ENCODE results near the gene LRFN2.

The LRFN2 gene

GRCh38 chr6:40436685-40437604, 150.2 kb downstream of the LRFN2 start:
- DNase-seq (ENCODE audit: low read depth), result no peak

- no peak for DNase-seq (ENCODE audit: low read depth)
These were observed 154.2 kb downstream of the LRFN2 start for GRCh38 chr6:40432982-40433381.

- no peak for DNase-seq (ENCODE audit: low read depth)
These were observed 155.5 kb downstream of the LRFN2 start for GRCh38 chr6:40431706-40432105.

- DNase-seq (ENCODE audit: low read depth), result no peak
These were observed 160.0 kb downstream of the LRFN2 start for GRCh38 chr6:40427196-40427595.

GRCh38 chr6:40426346-40427066, 160.7 kb downstream of the LRFN2 start:
- DNase-seq (ENCODE audit: low read depth), result no peak

- no peak for DNase-seq (ENCODE audit: low read depth)
These were observed 161.8 kb downstream of the LRFN2 start for GRCh38 chr6:40425192-40425919.

- DNase-seq (ENCODE audit: low read depth), result no peak
These were observed 165.1 kb downstream of the LRFN2 start for GRCh38 chr6:40422046-40422445.

GRCh38 chr6:40419946-40420728, 167.0 kb downstream of the LRFN2 start:
- DNase-seq (ENCODE audit: low read depth), result no peak

GRCh38 chr6:40419377-40419776, 167.8 kb downstream of the LRFN2 start:
- DNase-seq (ENCODE audit: low read depth), result no peak

GRCh38 chr6:40417031-40417430, 170.1 kb downstream of the LRFN2 start:
- no peak for DNase-seq (ENCODE audit: low read depth)

GRCh38 chr6:40414617-40415016, 172.5 kb downstream of the LRFN2 start:
- no peak for DNase-seq (ENCODE audit: low read depth)

GRCh38 chr6:40413239-40413638, 173.9 kb downstream of the LRFN2 start:
- no peak for DNase-seq (ENCODE audit: low read depth)

- no peak for DNase-seq (ENCODE audit: low read depth)
These were observed 175.3 kb downstream of the LRFN2 start for GRCh38 chr6:40411881-40412280.

- no peak for DNase-seq (ENCODE audit: low read depth)
These were observed 176.3 kb downstream of the LRFN2 start for GRCh38 chr6:40410821-40411220.

GRCh38 chr6:40409716-40410397, 177.3 kb downstream of the LRFN2 start:
- no peak for DNase-seq (ENCODE audit: low read depth)

- DNase-seq (ENCODE audit: low read depth), result no peak
These were observed 178.2 kb downstream of the LRFN2 start for GRCh38 chr6:40408786-40409542.

- DNase-seq (ENCODE audit: low read depth), result no peak
These were observed 179.9 kb downstream of the LRFN2 start for GRCh38 chr6:40407239-40407638.

- DNase-seq (ENCODE audit: low read depth), result no peak
These were observed 181.0 kb downstream of the LRFN2 start for GRCh38 chr6:40406175-40406574.

- no peak for DNase-seq (ENCODE audit: low read depth)
These were observed 186.4 kb downstream of the LRFN2 start for GRCh38 chr6:40400738-40401137.

GRCh38 chr6:40399888-40400457, 187.2 kb downstream of the LRFN2 start:
- DNase-seq (ENCODE audit: low read depth), result no peak

Measured in GM04503 (cell line).